ENCODE data around the gene CFAP58.

CFAP58 gene

DNA sequence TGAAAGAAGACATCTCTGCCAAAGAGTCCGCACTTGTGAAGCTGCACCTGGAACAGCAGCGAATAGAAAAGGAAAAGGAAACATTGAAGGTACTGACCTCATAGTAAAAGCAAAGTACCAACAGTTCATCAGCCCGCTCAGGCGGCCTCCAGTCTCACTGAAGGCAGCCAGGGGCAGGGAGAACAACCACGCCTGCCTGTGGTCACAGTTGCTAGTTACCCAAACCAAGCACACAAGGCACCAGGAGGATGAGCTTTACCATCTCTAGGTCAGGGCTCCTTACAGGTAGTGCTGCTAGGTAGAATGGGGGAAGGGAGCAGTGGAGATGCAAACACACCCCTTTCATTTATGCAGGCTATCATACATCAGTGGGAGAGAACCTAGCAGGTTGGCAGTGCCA lies 39.8 kb downstream of the CFAP58 start:
- TF ChIP-seq GATA3 (IDR thresholded peaks at IDR 0.05; ENCODE audit: low read depth, low read length) (no peak), GATA2 (IDR thresholded peaks at IDR 0.05; ENCODE audit: low read depth, low read length) (no peak)

DNA sequence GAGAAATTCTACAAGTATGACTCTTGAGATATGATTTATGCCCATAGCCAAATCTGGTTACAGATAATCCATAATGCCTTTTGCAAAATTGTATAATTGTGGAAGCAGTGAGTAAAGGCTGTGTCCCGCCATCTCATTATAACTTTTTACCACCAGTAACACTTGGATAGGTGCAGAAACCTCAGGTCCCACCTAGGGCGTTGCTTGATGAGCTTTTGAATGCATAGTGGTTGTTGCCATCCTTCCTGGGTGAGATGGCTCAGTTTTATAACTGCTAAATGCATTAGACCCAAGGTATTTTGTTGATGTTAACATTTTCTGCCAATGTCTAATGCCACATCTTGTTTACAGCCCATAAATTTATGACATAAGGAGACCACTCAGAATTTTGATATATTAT lies 42.9 kb downstream of the CFAP58 start:
- no peak for TF ChIP-seq GATA2 (IDR thresholded peaks at IDR 0.05; ENCODE audit: low read depth, low read length)
- no peak for TF ChIP-seq GATA3 (IDR thresholded peaks at IDR 0.05; ENCODE audit: low read depth, low read length)

GRCh38 chr10:104403636-104404035 lies 50.0 kb downstream of the CFAP58 start:
- TF ChIP-seq GATA2 (IDR thresholded peaks at IDR 0.05; ENCODE audit: low read depth, low read length) (no peak), GATA3 (IDR thresholded peaks at IDR 0.05; ENCODE audit: low read depth, low read length) (no peak)

GRCh38 chr10:104406715-104407650 lies 53.4 kb downstream of the CFAP58 start:
- TF ChIP-seq GATA2 (IDR thresholded peaks at IDR 0.05; ENCODE audit: low read depth, low read length), result no peak
- TF ChIP-seq GATA3 (IDR thresholded peaks at IDR 0.05; ENCODE audit: low read depth, low read length), result no peak

DNA sequence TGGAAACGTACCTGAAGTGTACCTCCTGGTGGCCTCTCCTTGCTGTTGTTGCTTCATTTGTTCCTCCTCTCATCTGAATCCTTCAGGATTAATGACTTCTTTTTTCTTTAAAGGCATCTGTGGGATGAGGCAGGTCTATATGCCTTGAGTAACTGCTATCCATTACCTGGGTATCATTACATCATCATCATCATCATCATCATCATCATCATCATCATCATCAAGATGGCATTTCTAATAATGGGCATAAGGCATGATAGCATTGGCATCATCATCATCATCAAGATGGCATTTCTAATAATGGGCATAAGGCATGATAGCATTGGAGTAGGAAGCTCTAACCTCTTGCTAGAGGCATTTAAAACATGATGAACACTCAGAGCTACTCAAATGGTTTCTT lies 59.9 kb downstream of the CFAP58 start:
- TF ChIP-seq GATA3 (IDR thresholded peaks at IDR 0.05; ENCODE audit: low read depth, low read length), result no peak
- TF ChIP-seq GATA2 (IDR thresholded peaks at IDR 0.05; ENCODE audit: low read depth, low read length), result no peak

DNA sequence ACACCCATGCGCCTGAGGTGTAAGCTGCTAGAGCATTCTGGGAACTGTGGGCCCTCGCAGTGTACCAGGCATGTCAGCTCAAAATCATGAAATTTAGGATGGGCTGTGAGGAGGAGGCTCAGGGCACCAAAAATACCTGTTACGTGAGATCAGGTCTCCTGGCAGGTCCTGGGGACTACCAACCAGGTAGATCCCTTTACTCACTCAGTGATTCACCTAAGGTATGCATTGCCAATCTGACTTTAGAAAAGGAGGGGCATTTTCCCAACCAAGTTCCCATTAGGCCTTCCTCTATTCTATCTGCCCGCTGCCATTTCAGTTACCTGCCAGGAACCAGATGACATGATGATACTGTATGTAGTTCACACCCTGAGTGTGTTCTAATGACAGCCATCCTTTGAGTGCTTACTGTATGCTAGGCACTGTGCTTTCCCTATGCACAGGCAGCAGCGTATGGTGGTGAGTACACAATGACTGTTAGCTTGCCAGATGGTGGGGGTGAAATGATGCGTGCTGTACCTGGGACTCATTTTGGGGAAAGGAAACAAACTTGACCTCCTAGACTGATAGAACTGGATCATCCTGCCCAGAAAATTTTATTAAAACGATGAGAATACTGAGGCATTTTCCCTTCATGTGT lies 62.0 kb downstream of the CFAP58 start:
- TF ChIP-seq GATA3 (IDR thresholded peaks at IDR 0.05; ENCODE audit: low read depth, low read length) (no peak), GATA2 (IDR thresholded peaks at IDR 0.05; ENCODE audit: low read depth, low read length) (no peak)

- no peak for TF ChIP-seq GATA2 (IDR thresholded peaks at IDR 0.05; ENCODE audit: low read depth, low read length)
- no peak for TF ChIP-seq GATA3 (IDR thresholded peaks at IDR 0.05; ENCODE audit: low read depth, low read length)
These were observed 63.2 kb downstream of the CFAP58 start for GRCh38 chr10:104416851-104417250.

GRCh38 chr10:104417637-104418292 lies 64.1 kb downstream of the CFAP58 start:
- no peak for TF ChIP-seq GATA2 (IDR thresholded peaks at IDR 0.05; ENCODE audit: low read depth, low read length)
- no peak for TF ChIP-seq GATA3 (IDR thresholded peaks at IDR 0.05; ENCODE audit: low read depth, low read length)

DNA sequence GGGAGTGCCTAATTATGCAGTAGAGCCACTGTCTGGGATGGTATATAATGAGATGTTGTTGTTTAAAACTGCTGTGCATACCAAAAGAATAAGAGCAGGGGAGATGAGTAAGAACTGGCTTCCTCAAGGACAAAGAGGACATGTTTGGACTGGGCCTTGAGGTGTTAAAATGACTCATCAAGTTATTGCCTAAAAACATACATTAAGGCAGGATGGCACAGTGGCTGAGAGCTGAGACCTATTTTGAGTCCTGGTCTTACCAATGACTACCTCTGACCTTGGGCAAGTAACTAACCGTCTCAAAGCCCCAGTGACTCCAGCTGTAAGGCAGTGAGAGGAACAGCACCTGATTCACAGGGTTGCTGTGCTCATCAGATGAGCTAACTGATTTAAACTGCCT lies 71.1 kb downstream of the CFAP58 start:
- TF ChIP-seq GATA3 (IDR thresholded peaks at IDR 0.05; ENCODE audit: low read depth, low read length) (no peak), GATA2 (IDR thresholded peaks at IDR 0.05; ENCODE audit: low read depth, low read length) (no peak)

DNA sequence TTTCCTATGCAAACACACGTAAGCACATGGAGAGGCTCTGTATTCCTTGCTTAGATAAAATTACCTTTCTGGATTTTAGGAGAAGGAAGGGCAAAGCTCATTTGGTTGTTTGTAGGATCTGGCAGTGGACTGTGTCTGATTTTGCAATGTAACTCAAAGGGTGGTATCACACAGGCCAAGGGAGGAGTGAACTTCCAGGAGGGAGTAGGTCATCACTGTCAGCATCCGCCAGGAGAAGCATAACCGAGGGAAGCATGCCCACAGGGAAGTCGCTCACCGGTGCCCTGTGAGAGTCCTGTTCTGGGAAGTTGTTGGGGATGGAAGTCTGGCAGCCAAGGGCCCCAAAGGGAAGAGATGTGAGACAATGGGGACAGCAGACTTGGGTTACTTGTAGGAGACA lies 74.4 kb downstream of the CFAP58 start:
- TF ChIP-seq GATA2 (IDR thresholded peaks at IDR 0.05; ENCODE audit: low read depth, low read length) (no peak), GATA3 (IDR thresholded peaks at IDR 0.05; ENCODE audit: low read depth, low read length) (no peak)

DNA sequence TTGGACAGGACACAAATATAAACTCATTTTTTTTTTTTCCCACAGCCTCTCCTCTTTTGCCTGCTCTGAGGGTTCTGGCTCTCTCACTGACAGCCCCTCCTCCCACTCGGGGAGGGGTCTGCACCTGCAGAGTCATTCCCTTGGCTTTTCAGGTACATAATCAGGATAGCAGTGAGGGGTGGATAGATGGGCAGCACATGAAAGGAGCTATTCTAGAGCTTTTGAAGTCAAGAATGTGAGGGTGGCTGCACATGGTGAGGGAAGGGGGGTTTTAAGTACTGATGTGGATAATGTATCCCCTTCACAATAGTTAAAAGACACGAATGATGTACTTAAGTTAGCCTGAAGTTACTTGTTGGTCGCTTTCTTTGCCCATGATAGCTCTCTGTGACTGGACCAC lies 76.2 kb downstream of the CFAP58 start:
- no peak for TF ChIP-seq GATA3 (IDR thresholded peaks at IDR 0.05; ENCODE audit: low read depth, low read length)
- no peak for TF ChIP-seq GATA2 (IDR thresholded peaks at IDR 0.05; ENCODE audit: low read depth, low read length)

DNA sequence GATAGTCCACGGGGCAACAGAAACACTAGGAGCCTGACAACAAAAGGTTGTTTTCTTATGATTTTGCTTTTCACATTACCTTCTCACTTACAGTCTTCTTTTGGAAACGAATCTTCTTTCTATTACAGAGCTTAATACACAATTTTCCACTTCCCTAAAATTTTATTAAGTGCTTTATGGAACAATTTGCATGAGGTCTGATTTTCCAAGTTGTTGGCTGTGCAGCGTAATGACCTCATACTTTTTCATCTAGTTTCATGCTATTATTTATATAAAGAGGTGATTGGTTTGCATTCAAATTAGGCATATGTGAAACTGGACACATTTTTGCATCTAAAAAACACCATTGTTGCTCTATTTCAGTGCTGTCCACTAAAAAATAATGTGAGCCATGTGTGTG lies 76.7 kb downstream of the CFAP58 start:
- TF ChIP-seq GATA2 (IDR thresholded peaks at IDR 0.05; ENCODE audit: low read depth, low read length) (no peak), GATA3 (IDR thresholded peaks at IDR 0.05; ENCODE audit: low read depth, low read length) (no peak)

- TF ChIP-seq GATA2 (IDR thresholded peaks at IDR 0.05; ENCODE audit: low read depth, low read length) (no peak), GATA3 (IDR thresholded peaks at IDR 0.05; ENCODE audit: low read depth, low read length) (no peak)
These were observed 80.0 kb downstream of the CFAP58 start for GRCh38 chr10:104433669-104434068.

- TF ChIP-seq GATA3 (IDR thresholded peaks at IDR 0.05; ENCODE audit: low read depth, low read length) (no peak), GATA2 (IDR thresholded peaks at IDR 0.05; ENCODE audit: low read depth, low read length) (no peak)
These were observed 81.0 kb downstream of the CFAP58 start for GRCh38 chr10:104434601-104435000.

All from SH-SY5Y (cell line).